ENCODE results near the gene ZNF487. TPM values are rescaled to one million over a fixed set of nuclear protein-coding genes. Genes with fewer than 3 reads are reported as not detected.
A peak's percentile ranks its signal among the peaks of the same experiment; 100 is the strongest.
"Not testable (repeated sequence)": the region's sequence is repeated elsewhere in the genome, so short reads cannot be mapped to it uniquely, and the experiment has no call there.

Gene ZNF487
- total and polyA plus RNA-seq, 2 of the 4 experiments (the other 2 are of a cell fraction), result 1.7 to 2.7 TPM

GRCh38 chr10:43392748-43393147, 44.2 kb upstream of the ZNF487 start (continued):
- TF ChIP-seq RFX5 (IDR thresholded peaks at IDR 0.05; ENCODE audit: low read depth, low read length), result no peak
- TF ChIP-seq SMC3 (IDR thresholded peaks at IDR 0.05; ENCODE audit: low read depth, low read length), result no peak

- H2BK5ac ChIP-seq (ENCODE audit: low read depth, low read length, poor library complexity, severe bottlenecking); H2AK5ac ChIP-seq (ENCODE audit: low read depth, low read length); H3K4me1 ChIP-seq (ENCODE audit: control insufficient read depth, insufficient read depth, low read length); H3K27ac ChIP-seq (ENCODE audit: insufficient read depth, low read length); BruUV-seq (replicated peaks); DNase-seq; H3K56ac ChIP-seq (ENCODE audit: extremely low read depth, insufficient read depth, low read length); H2BK20ac ChIP-seq (ENCODE audit: low read depth, low read length); H3K4ac ChIP-seq (ENCODE audit: low read depth, low read length); H4K5ac ChIP-seq (ENCODE audit: low read depth, low read length); H2AK9ac ChIP-seq (replicated peaks; ENCODE audit: low read depth, low read length, poor library complexity); intact Hi-C loops (cut with micrococcal nuclease); POLR2A ChIA-PET (ENCODE audit: unreplicated experiment); H2AFZ ChIP-seq (replicated peaks; ENCODE audit: low read length, poor library complexity); dilution Hi-C loops (cut with HindIII; ENCODE audit: low sequenced_read_pairs, unreplicated experiment); H3K27me3 ChIP-seq (ENCODE audit: control insufficient read depth, insufficient read depth, low read length); CTCF ChIA-PET; H3K9me1 ChIP-seq (ENCODE audit: insufficient read depth, low read length); ATAC-seq (ENCODE audit: low read depth); H3K9me3 ChIP-seq (ENCODE audit: control insufficient read depth, insufficient read depth, low read length); in situ Hi-C loops (cut with MboI; ENCODE audit: low sequenced_read_pairs); H2BK15ac ChIP-seq (ENCODE audit: low read depth, low read length); H2BK120ac ChIP-seq (ENCODE audit: low read depth, low read length); H3K9ac ChIP-seq (ENCODE audit: low read depth, low read length); H3K4me3 ChIP-seq (ENCODE audit: insufficient read depth, low read depth, low read length); H4K8ac ChIP-seq (ENCODE audit: low read depth in 2 of 2, low read length in 2 of 2); H3K4me2 ChIP-seq (ENCODE audit: low read depth, low read length); H3K18ac ChIP-seq (ENCODE audit: low read depth, low read length); H4K91ac ChIP-seq (ENCODE audit: insufficient read depth, low read depth, low read length); H3K14ac ChIP-seq (replicated peaks; ENCODE audit: low read depth, low read length): not testable (repeated sequence)
- H3K79me1 ChIP-seq (ENCODE audit: low read depth in 1 of 2, low read length in 2 of 2), result peaks cover 28 to 67% of the 10 kb centered on the region in 2 experiments
- H3K23ac ChIP-seq (ENCODE audit: low read depth, low read length), result peak overlapping the region; percentile 35; the same call in 1 of the 2 replicates
- peaks cover 81% of the 10 kb centered on the region for H4K20me1 ChIP-seq (ENCODE audit: insufficient read depth, low read length)
- no CpG with 5 or more reads among the region's 11 CpGs for WGBS, 2 experiments (ENCODE audit: extremely low coverage in 2 of 2, insufficient read length in 1 of 2)
- peaks cover 47% of the 10 kb centered on the region for H3K36me3 ChIP-seq (ENCODE audit: control insufficient read depth, insufficient read depth, low read length)
These were observed 43.7 kb upstream of the ZNF487 start for GRCh38 chr10:43393186-43393585.

Data from IMR-90 (cell line).